ENCODE measurements around the gene UQCC3.
A peak's percentile ranks its signal among the peaks of the same experiment; 100 is the strongest.
"Not testable (repeated sequence)": the region's sequence is repeated elsewhere in the genome, so short reads cannot be mapped to it uniquely, and the experiment has no call there.

The UQCC3 gene

GRCh38 chr11:62703921-62704320, 32.4 kb downstream of the UQCC3 start:
- not testable (repeated sequence) for DNase-seq

GRCh38 chr11:62705413-62705812, 33.9 kb downstream of the UQCC3 start:
- no peak for DNase-seq

GRCh38 chr11:62705880-62706849, 34.7 kb downstream of the UQCC3 start:
- DNase-seq: peak; percentile 92 to 95

GRCh38 chr11:62706850-62707247, 35.4 kb downstream of the UQCC3 start:
- no peak for DNase-seq

- no peak for DNase-seq
Observed at GRCh38 chr11:62707277-62707861, 35.9 kb downstream of the UQCC3 start, which contains the start of the genes BSCL2 and GNG3. TSS of gene BSCL2 (minus strand) at chr11:62707424. CDS start at chr11:62707195, 229 bp downstream. TSS of gene GNG3 (plus strand) at chr11:62707676. CDS start at chr11:62708296, 620 bp downstream.

GRCh38 chr11:62708392-62708791, 36.9 kb downstream of the UQCC3 start:
- DNase-seq: no peak

GRCh38 chr11:62708793-62709192, 37.3 kb downstream of the UQCC3 start:
- peak; percentile 41 to 46 for DNase-seq

GRCh38 chr11:62709247-62710000, 38.0 kb downstream of the UQCC3 start:
- DNase-seq: peak; percentile 96

- peak; percentile 25 to 26 for DNase-seq
Observed at GRCh38 chr11:62710001-62710345, 38.5 kb downstream of the UQCC3 start.

- no peak for DNase-seq
Observed at GRCh38 chr11:62712276-62712812, 40.9 kb downstream of the UQCC3 start.

- DNase-seq: no peak
Observed at GRCh38 chr11:62712861-62713260, 41.4 kb downstream of the UQCC3 start.

- no peak for DNase-seq
Observed at GRCh38 chr11:62713343-62713742, 41.9 kb downstream of the UQCC3 start.

- no peak for DNase-seq
Observed at GRCh38 chr11:62715150-62716130, 44.0 kb downstream of the UQCC3 start.

GRCh38 chr11:62716206-62716605, 44.7 kb downstream of the UQCC3 start:
- DNase-seq: no peak

GRCh38 chr11:62716816-62717215, 45.3 kb downstream of the UQCC3 start:
- no peak for DNase-seq

GRCh38 chr11:62719302-62719978, 48.0 kb downstream of the UQCC3 start:
- DNase-seq: no peak

- no peak for DNase-seq
Observed at GRCh38 chr11:62721994-62722393, 50.5 kb downstream of the UQCC3 start.

Data from activated CD4-positive, alpha-beta T cell treated with anti-CD3 and anti-CD28 coated beads for 4 hours (primary cell).